Endodermal cell (in vitro differentiated cells): ENCODE data around the gene AGPAT3. TPM values are rescaled to one million over a fixed set of nuclear protein-coding genes. Genes with fewer than 3 reads are reported as not detected.

Source experiments
- DNase-seq: peaks from one replicate; pipeline ENCODE4 v3.0.0-alpha.2; 2017
- H3K27ac ChIP-seq: 2 replicates; pipeline ENCODE4 v1.5.1; 2013; ENCODE audit warnings: mild to moderate bottlenecking, low read depth, low read length, moderate library complexity
- H3K27me3 ChIP-seq: 2 replicates; pipeline ENCODE4 v1.6.1; 2013; ENCODE audit warnings: mild to moderate bottlenecking, low read length, moderate library complexity; ENCODE audit not compliant: insufficient read depth, control insufficient read depth, poor library complexity, severe bottlenecking
- H3K36me3 ChIP-seq: 2 replicates; pipeline ENCODE4 v1.7.0; 2013; ENCODE audit warnings: mild to moderate bottlenecking, low read length, moderate library complexity; ENCODE audit not compliant: control insufficient read depth, insufficient read depth
- H3K4me1 ChIP-seq: one replicate; pipeline ENCODE4 v1.7.0; 2013; ENCODE audit warnings: low read length; ENCODE audit not compliant: control insufficient read depth, insufficient read depth
- H3K4me3 ChIP-seq: 2 replicates; pipeline ENCODE4 v1.5.1; 2013; ENCODE audit warnings: mild to moderate bottlenecking, low read length, moderate library complexity
- H3K9ac ChIP-seq: 2 replicates; pipeline ENCODE4 v1.6.1; 2013; ENCODE audit warnings: mild to moderate bottlenecking, low read length, moderate library complexity; ENCODE audit not compliant: poor library complexity, severe bottlenecking; ENCODE audit errors: extremely low read depth
- H3K9me3 ChIP-seq: 2 replicates; pipeline ENCODE4 v1.6.1; 2013; ENCODE audit warnings: mild to moderate bottlenecking, low read length, moderate library complexity; ENCODE audit not compliant: control insufficient read depth
- H3K27ac Mint-ChIP-seq: 2 replicates; pipeline ENCODE4 v1.8.0; 2020; ENCODE audit warnings: mixed read lengths
- H3K27me3 Mint-ChIP-seq: 2 replicates; pipeline ENCODE4 v1.8.0; 2021; ENCODE audit warnings: mild to moderate bottlenecking, mixed read lengths; ENCODE audit not compliant: insufficient read depth
- H3K36me3 Mint-ChIP-seq: 2 replicates; pipeline ENCODE4 v1.8.0; 2020; ENCODE audit warnings: low read depth, mixed read lengths
- H3K4me1 Mint-ChIP-seq: 2 replicates; pipeline ENCODE4 v1.8.0; 2020; ENCODE audit warnings: mixed read lengths
- H3K4me3 Mint-ChIP-seq: 2 replicates; pipeline ENCODE4 v1.8.0; 2020; ENCODE audit warnings: mild to moderate bottlenecking, moderate library complexity, mixed read lengths
- H3K9me3 Mint-ChIP-seq: 2 replicates; pipeline ENCODE4 v1.8.0; 2020; ENCODE audit warnings: mild to moderate bottlenecking, mixed read lengths
- WGBS, 2 experiments: methylation state at CpG; one replicate each; pipeline versions ENCODE4 v1.1.5 to v1.1.7; 2013; ENCODE audit warnings: missing lambda C conversion rate in 2 of 2, mixed read lengths in 1 of 2; ENCODE audit not compliant: insufficient coverage in 1 of 2, insufficient read length in 1 of 2; 5-methylcytosine and 5-hydroxymethylcytosine counted together
- total RNA-seq, 2 donors: library from RNA; stranded (reverse); fragmentation: NEBNext Ultra II Directional in 1 of 2; extraction: Animal tissue kit (Norgen Biotek cat#: 25700) in 1 of 2; gene quantifications; 2 replicates in 1 of 2; 3 replicates in 1 of 2; pipeline ENCODE4 v1.2.1, GENCODE V29; 2021
- TF ChIP-seq, protein P1 (sequence below): fragments of 200-600 bp; sonication (generic); conservative IDR thresholded peaks from 2 replicates; pipeline ENCODE4 v1.5.0; 2021; ENCODE audit warnings: antibody characterized with exemption, mild to moderate bottlenecking

AGPAT3 gene
- total RNA-seq, 2 donors from 2014 or later, result 44.0 to 74.4 TPM

DNA sequence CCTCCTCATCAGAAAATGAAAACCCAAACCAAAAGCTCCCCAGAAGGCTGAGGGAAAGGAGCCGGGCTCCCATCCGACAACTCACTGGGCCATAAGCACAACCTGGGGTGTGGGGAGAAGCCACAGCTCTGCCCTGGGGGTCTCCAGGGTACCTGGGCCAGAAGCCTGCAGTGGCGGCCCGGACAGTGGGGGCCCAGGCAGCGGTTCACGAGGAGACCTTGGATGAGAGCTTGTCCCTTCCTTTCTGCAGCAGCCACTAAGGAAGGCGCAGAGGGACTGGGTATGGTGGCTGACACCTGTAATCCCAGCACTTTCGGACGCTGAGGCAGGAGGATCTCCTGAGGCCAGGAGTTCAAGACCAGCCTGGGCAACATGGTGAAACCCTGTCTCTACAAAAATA is 129.6 kb downstream of the AGPAT3 start:
- WGBS, 2 experiments, result 90 to 94% methylated on average over 5 to 9 of the region's 9 CpGs
- no peak overlapping the region for H3K4me3 Mint-ChIP-seq
- H3K9me3 ChIP-seq, result no peaks in the 10 kb centered on the region

GRCh38 chr21:43995521-43996105 is 130.6 kb downstream of the AGPAT3 start:
- no peaks in the 10 kb centered on the region for H3K4me1 ChIP-seq
- no peak overlapping the region for H3K9ac ChIP-seq
- TF ChIP-seq, protein P1, sequence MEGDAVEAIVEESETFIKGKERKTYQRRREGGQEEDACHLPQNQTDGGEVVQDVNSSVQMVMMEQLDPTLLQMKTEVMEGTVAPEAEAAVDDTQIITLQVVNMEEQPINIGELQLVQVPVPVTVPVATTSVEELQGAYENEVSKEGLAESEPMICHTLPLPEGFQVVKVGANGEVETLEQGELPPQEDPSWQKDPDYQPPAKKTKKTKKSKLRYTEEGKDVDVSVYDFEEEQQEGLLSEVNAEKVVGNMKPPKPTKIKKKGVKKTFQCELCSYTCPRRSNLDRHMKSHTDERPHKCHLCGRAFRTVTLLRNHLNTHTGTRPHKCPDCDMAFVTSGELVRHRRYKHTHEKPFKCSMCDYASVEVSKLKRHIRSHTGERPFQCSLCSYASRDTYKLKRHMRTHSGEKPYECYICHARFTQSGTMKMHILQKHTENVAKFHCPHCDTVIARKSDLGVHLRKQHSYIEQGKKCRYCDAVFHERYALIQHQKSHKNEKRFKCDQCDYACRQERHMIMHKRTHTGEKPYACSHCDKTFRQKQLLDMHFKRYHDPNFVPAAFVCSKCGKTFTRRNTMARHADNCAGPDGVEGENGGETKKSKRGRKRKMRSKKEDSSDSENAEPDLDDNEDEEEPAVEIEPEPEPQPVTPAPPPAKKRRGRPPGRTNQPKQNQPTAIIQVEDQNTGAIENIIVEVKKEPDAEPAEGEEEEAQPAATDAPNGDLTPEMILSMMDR, result no peak
- H3K27ac ChIP-seq, result no peak overlapping the region
- no peaks in the 10 kb centered on the region for H3K36me3 ChIP-seq
- no peak overlapping the region for H3K27ac Mint-ChIP-seq
- no peaks in the 10 kb centered on the region for H3K36me3 Mint-ChIP-seq
- H3K27me3 ChIP-seq, result no peaks in the 10 kb centered on the region
- no peaks in the 10 kb centered on the region for H3K9me3 Mint-ChIP-seq
- H3K4me3 Mint-ChIP-seq, result no peak overlapping the region
- H3K9me3 ChIP-seq, result no peaks in the 10 kb centered on the region
- 91 to 96% methylated on average over 12 to 18 of the region's 18 CpGs for WGBS, 2 experiments
- H3K27me3 Mint-ChIP-seq, result no peaks in the 10 kb centered on the region
- H3K4me1 Mint-ChIP-seq, result no peaks in the 10 kb centered on the region
- no peak overlapping the region for H3K4me3 ChIP-seq
- no peak for DNase-seq

More for the DNA sequence above, 129.6 kb downstream of the AGPAT3 start:
- H3K36me3 ChIP-seq, result no peaks in the 10 kb centered on the region
- H3K27me3 ChIP-seq, result no peaks in the 10 kb centered on the region
- H3K4me1 Mint-ChIP-seq, result no peaks in the 10 kb centered on the region
- DNase-seq, result no peak
- H3K27ac ChIP-seq, result no peak overlapping the region
- H3K27me3 Mint-ChIP-seq, result no peaks in the 10 kb centered on the region
- no peaks in the 10 kb centered on the region for H3K36me3 Mint-ChIP-seq
- H3K4me1 ChIP-seq, result no peaks in the 10 kb centered on the region
- no peak overlapping the region for H3K27ac Mint-ChIP-seq
- TF ChIP-seq, protein P1, result no peak
- no peak overlapping the region for H3K9ac ChIP-seq
- no peaks in the 10 kb centered on the region for H3K9me3 Mint-ChIP-seq
- H3K4me3 ChIP-seq, result no peak overlapping the region

GRCh38 chr21:43997766-43998742 is 133.0 kb downstream of the AGPAT3 start:
- H3K4me1 ChIP-seq, result no peaks in the 10 kb centered on the region
- no peaks in the 10 kb centered on the region for H3K27me3 ChIP-seq
- H3K36me3 ChIP-seq, result no peaks in the 10 kb centered on the region
- no peak for DNase-seq
- TF ChIP-seq, protein P1, result no peak
- H3K4me3 ChIP-seq, result no peak overlapping the region
- Mint-ChIP-seq H3K9me3 (no peaks in the 10 kb centered on the region), H3K4me3 (no peak overlapping the region), H3K4me1 (no peaks in the 10 kb centered on the region), H3K36me3 (no peaks in the 10 kb centered on the region), H3K27ac (no peak overlapping the region), H3K27me3 (no peaks in the 10 kb centered on the region)
- no peaks in the 10 kb centered on the region for H3K9me3 ChIP-seq
- no peak overlapping the region for H3K27ac ChIP-seq
- WGBS, 2 experiments, result 92 to 100% methylated on average over 2 to 5 of the region's 5 CpGs
- no peak overlapping the region for H3K9ac ChIP-seq
